ENCODE results near the gene FAM114A2.

GRCh38 chr5:154010660-154011059 lies 28.1 kb downstream of the FAM114A2 start:
- TF ChIP-seq POLR2A (IDR thresholded peaks at IDR 0.05; ENCODE audit: low read length) (no peak), GATA1 (IDR thresholded peaks at IDR 0.05; ENCODE audit: low read depth, low read length) (no peak)

Data from erythroblast (primary cell).